PC-3 (cell line): ENCODE results near the gene TEX55. TPM values are rescaled to one million over a fixed set of nuclear protein-coding genes. Genes with fewer than 3 reads are reported as not detected.
A peak's percentile ranks its signal among the peaks of the same experiment; 100 is the strongest.

Source experiments
- ATAC-seq: fragments of 200-7000 bp; cut with Tn5 transposase; 2 replicates; pipeline ENCODE4 v1.9.1; 2020; ENCODE audit warnings: mild to moderate bottlenecking, moderate library complexity
- BruUV-seq: library from RNA; stranded (reverse); fragments of 400-500 nt; replicated peaks from 2 replicates; lab custom pipeline; 2021; lab: Mats Ljungman, UMichigan
- CTCF ChIA-PET: fragments of 300-600 bp; sonication (Branson Sonifier 250); formaldehyde crosslinking; loops from one replicate; lab custom pipeline; 2022; ENCODE audit warnings: antibody characterized with exemption; lab: Charles Lee
- POLR2A ChIA-PET: fragments of 300-600 bp; sonication (Branson Sonifier 250); formaldehyde crosslinking; loops from one replicate; lab custom pipeline; 2022; ENCODE audit warnings: antibody characterized with exemption; ENCODE audit not compliant: unreplicated experiment; lab: Charles Lee
- DNase-seq: peaks from one replicate; pipeline ENCODE4 v3.0.0-alpha.2; 2015
- H2AFZ ChIP-seq: fragments of 300-600 bp; sonication (generic); 2 replicates; pipeline ENCODE4 v1.6.0; 2016; ENCODE audit warnings: antibody characterized with exemption, low read length
- H3F3A ChIP-seq: fragments of 300-600 bp; sonication (generic); one replicate; pipeline ENCODE4 v1.6.0; 2017; ENCODE audit warnings: antibody characterized with exemption, low read length, control low read depth, mild to moderate bottlenecking; ENCODE audit not compliant: unreplicated experiment
- H3K27ac ChIP-seq: fragments of 300-600 bp; sonication (generic); 2 replicates; pipeline ENCODE4 v1.5.1; 2016; ENCODE audit warnings: mild to moderate bottlenecking, low read length
- H3K27me3 ChIP-seq: fragments of 300-600 bp; sonication (generic); 2 replicates; pipeline ENCODE4 v1.6.1; 2016; ENCODE audit warnings: low read length, mixed read lengths
- H3K36me3 ChIP-seq: fragments of 300-600 bp; sonication (generic); 2 replicates; pipeline ENCODE4 v1.6.1; 2016; ENCODE audit warnings: low read depth, mixed run types, low read length, mixed read lengths
- H3K4me1 ChIP-seq: fragments of 300-600 bp; sonication (generic); 2 replicates; pipeline ENCODE4 v1.5.1; 2016; ENCODE audit warnings: low read length; ENCODE audit not compliant: insufficient read depth
- H3K4me2 ChIP-seq: fragments of 300-600 bp; sonication (generic); 2 replicates; pipeline ENCODE4 v1.6.0; 2016; ENCODE audit warnings: low read length
- H3K4me3 ChIP-seq: fragments of 300-600 bp; sonication (generic); 2 replicates; pipeline ENCODE4 v1.5.1; 2016; ENCODE audit warnings: mild to moderate bottlenecking, low read length, mixed read lengths
- H3K79me2 ChIP-seq: fragments of 300-600 bp; sonication (generic); 2 replicates; pipeline ENCODE4 v1.6.1; 2017; ENCODE audit warnings: low read length, mixed read lengths
- H3K9ac ChIP-seq: fragments of 300-600 bp; sonication (generic); 2 replicates; pipeline ENCODE4 v1.6.0; 2016; ENCODE audit warnings: mild to moderate bottlenecking, low read length
- H3K9me2 ChIP-seq: fragments of 300-600 bp; sonication (generic); replicated peaks from 2 replicates; pipeline ENCODE4 v1.6.1; 2016; ENCODE audit warnings: mixed run types, low read length, mixed read lengths
- H3K9me3 ChIP-seq: fragments of 300-600 bp; sonication (generic); 2 replicates; pipeline ENCODE4 v1.6.1; 2016; ENCODE audit warnings: low read length, mixed read lengths
- H4K20me1 ChIP-seq: fragments of 300-600 bp; sonication (generic); 2 replicates; pipeline ENCODE4 v1.6.1; 2016; ENCODE audit warnings: low read length, mixed read lengths
- EZH2 ChIP-seq: fragments of 300-600 bp; sonication (generic); IDR thresholded peaks from one replicate; pipeline ENCODE4 v1.6.1; 2017; ENCODE audit warnings: antibody characterized with exemption, mild to moderate bottlenecking, low read length; ENCODE audit not compliant: unreplicated experiment
- EZH2phosphoT487 ChIP-seq: fragments of 300-600 bp; sonication (generic); IDR thresholded peaks from 2 replicates; pipeline ENCODE4 v1.6.1; 2018; ENCODE audit warnings: mild to moderate bottlenecking, antibody characterized with exemption, low read length, borderline replicate concordance
- intact Hi-C: fragments of 100-400 bp; cut with micrococcal nuclease; formaldehyde crosslinking; loops from 2 replicates; pipeline ENCODE4 v1.9.0; 2023
- total RNA-seq: library from RNA; depleted of rRNA; stranded (reverse); fragments of >200 nt; gene quantifications from 2 replicates; pipeline ENCODE4 v1.2.3, GENCODE V29; 2014
- TF ChIP-seq, protein P1 (sequence below): fragments of 300-600 bp; sonication (generic); conservative IDR thresholded peaks from 2 replicates; pipeline ENCODE4 v1.5.1; 2017; ENCODE audit warnings: antibody characterized with exemption, low read depth, mild to moderate bottlenecking, low read length

The TEX55 gene
- total RNA-seq, 1 experiment from 2014 or later = 0.33 TPM

DNA sequence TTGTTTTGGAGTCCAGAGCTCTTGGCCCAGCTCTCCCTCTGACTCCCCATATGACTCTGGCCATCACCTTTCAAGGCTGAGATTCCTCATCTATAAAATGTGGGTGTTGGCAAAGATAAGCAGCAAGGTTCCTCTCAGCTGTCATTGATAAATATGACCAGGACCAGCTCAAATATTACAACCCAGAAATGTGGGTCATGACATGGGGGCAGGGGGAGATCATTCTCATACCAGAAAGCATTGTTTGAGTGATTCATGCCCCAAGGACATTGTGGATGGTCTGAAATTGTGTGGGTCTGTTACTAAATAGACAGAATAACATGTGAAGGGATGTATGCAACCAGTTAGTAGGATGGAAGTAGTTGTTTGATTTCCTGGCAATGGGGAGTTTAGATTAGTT is 41.3 kb downstream of the TEX55 start:
- H3K27me3 ChIP-seq = no peaks in the 10 kb centered on the region
- no peak overlapping the region for H3K4me2 ChIP-seq
- H3K9me3 ChIP-seq = no peaks in the 10 kb centered on the region
- no peaks in the 10 kb centered on the region for H3K79me2 ChIP-seq
- no peak overlapping the region for H3K4me3 ChIP-seq
- H4K20me1 ChIP-seq = no peaks in the 10 kb centered on the region
- H2AFZ ChIP-seq = no peak overlapping the region
- TF ChIP-seq EZH2 = no peak
- TF ChIP-seq, protein P1, sequence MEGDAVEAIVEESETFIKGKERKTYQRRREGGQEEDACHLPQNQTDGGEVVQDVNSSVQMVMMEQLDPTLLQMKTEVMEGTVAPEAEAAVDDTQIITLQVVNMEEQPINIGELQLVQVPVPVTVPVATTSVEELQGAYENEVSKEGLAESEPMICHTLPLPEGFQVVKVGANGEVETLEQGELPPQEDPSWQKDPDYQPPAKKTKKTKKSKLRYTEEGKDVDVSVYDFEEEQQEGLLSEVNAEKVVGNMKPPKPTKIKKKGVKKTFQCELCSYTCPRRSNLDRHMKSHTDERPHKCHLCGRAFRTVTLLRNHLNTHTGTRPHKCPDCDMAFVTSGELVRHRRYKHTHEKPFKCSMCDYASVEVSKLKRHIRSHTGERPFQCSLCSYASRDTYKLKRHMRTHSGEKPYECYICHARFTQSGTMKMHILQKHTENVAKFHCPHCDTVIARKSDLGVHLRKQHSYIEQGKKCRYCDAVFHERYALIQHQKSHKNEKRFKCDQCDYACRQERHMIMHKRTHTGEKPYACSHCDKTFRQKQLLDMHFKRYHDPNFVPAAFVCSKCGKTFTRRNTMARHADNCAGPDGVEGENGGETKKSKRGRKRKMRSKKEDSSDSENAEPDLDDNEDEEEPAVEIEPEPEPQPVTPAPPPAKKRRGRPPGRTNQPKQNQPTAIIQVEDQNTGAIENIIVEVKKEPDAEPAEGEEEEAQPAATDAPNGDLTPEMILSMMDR = no peak
- no peak for TF ChIP-seq EZH2phosphoT487
- H3K4me1 ChIP-seq = peaks cover 53% of the 10 kb centered on the region
- intact Hi-C loops = no loop called here
- H3K9me2 ChIP-seq = 0 out of 2 replicates have a peak, but pooled peaks cover 4% of the 10 kb centered on the region
- peaks cover 15% of the 10 kb centered on the region for H3F3A ChIP-seq
- no peaks in the 10 kb centered on the region for H3K36me3 ChIP-seq
- CTCF ChIA-PET = no interaction called here
- H3K9ac ChIP-seq = no peak overlapping the region
- H3K27ac ChIP-seq = peak overlapping the region; percentile 98
- DNase-seq = peak; percentile 22
- no peak for ATAC-seq
- BruUV-seq = no TSS peak
- POLR2A ChIA-PET = no interaction called here

DNA sequence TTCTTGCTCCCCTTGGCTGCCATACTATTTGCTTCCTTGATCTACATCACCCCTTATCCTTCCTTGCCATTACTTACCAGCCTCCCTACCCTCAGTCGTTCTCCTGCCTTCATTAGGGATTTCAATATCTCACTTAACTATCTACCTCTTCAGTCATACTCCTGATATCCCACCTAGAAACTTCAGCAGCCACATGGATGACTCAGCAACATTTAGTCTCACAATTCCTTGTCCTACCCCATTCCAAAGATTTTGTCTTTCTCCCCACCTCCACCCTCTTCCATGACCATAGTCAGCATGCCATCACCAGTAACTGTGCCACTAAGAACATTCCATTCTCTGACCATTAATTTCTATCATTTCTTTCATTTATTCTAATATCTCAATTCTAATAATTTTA is 45.8 kb downstream of the TEX55 start:
- H4K20me1 ChIP-seq = no peaks in the 10 kb centered on the region
- peaks cover 36% of the 10 kb centered on the region for H3K4me1 ChIP-seq
- TF ChIP-seq, protein P1 = no peak
- TF ChIP-seq EZH2 (no peak), EZH2phosphoT487 (no peak)
- ATAC-seq = no peak
- H3K9ac ChIP-seq = no peak overlapping the region
- intact Hi-C loops = no loop called here
- H3K4me2 ChIP-seq = no peak overlapping the region
- POLR2A ChIA-PET = no interaction called here
- H3K9me3 ChIP-seq = no peaks in the 10 kb centered on the region
- CTCF ChIA-PET = interaction anchor here (0.7 kb wide), 1 partner anchor 49 kb away, joined by 3 read pairs; the partner anchor contains the start of gene B4GALT4
- H3K27me3 ChIP-seq = no peaks in the 10 kb centered on the region
- no TSS peak for BruUV-seq
- no peaks in the 10 kb centered on the region for H3K36me3 ChIP-seq
- H3K79me2 ChIP-seq = no peaks in the 10 kb centered on the region
- no peaks in the 10 kb centered on the region for H3K9me2 ChIP-seq
- no peak overlapping the region for H3K27ac ChIP-seq
- DNase-seq = peak; percentile 25
- no peaks in the 10 kb centered on the region for H3F3A ChIP-seq
- no peak overlapping the region for H3K4me3 ChIP-seq
- 0 out of 2 replicates have a peak overlapping the region, but pooled peaks have one; percentile 8 for H2AFZ ChIP-seq
